GM21423 (cell line): ENCODE results near the gene CNNM4.

ENCODE experiments used
- ATAC-seq: cut with Tn5 transposase; IDR thresholded peaks from one replicate; pipeline ENCODE4 v1.9.1; 2021; ENCODE audit warnings: mild to moderate bottlenecking, moderate library complexity; ENCODE audit not compliant: unreplicated experiment

Gene CNNM4

GRCh38 chr2:96856776-96857666 lies 96.3 kb downstream of the CNNM4 start:
- ATAC-seq: no peak

- ATAC-seq: peak; percentile 89
These were observed 97.1 kb downstream of the CNNM4 start, which contains the start of gene ANKRD39 for GRCh38 chr2:96857667-96858372. Gene ANKRD39, minus strand, starts transcription at chr2:96858016. Its CDS starts 29 bp downstream, at chr2:96857987.

GRCh38 chr2:96859099-96859649 lies 98.5 kb downstream of the CNNM4 start:
- no peak for ATAC-seq

GRCh38 chr2:96859681-96860064 lies 99.0 kb downstream of the CNNM4 start:
- ATAC-seq: no peak

- ATAC-seq: no peak
These were observed 99.6 kb downstream of the CNNM4 start for GRCh38 chr2:96860065-96861029.

- no peak for ATAC-seq
These were observed 100.4 kb downstream of the CNNM4 start for GRCh38 chr2:96861074-96861473.
